ENCODE data around the gene GCK. TPM values are rescaled to one million over a fixed set of nuclear protein-coding genes. Genes with fewer than 3 reads are reported as not detected.

The GCK gene
- total RNA-seq, 3 donors from 2014 or later: 0.17 TPM; not detected in 2

DNA sequence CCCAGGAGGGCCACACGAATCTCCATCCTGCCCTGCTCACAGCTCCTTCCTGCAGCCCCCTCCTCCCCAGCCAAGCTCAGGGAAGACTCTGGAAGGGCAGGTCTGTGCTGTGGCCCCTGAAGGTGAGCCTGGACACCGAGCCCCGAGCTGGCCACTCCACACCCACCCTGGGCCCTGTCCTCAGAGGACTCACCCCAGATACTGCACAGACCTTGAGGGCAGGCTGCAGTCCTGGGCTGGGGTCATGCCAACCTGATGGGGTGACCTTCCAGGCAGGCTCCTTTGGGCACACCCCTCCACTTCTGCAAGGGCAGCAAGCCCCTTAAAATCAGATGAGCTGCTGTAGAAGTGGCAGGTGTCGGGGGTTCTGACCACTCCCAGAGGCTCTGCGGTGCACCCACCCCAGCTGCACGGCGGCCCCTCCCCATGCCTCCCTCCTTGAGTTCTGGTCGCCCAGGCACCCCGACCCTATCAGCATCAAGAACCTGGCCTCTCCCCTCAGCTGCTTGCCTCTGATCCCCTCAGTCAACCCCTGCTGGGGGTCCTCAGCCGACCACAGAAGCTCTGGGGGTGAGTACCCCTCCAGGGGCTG is 35.8 kb upstream of the GCK start:
- H3K4me1 ChIP-seq (ENCODE audit: low read depth): no peaks in the 10 kb centered on the region
- ATAC-seq: no peak
- no peaks in the 10 kb centered on the region for H3K36me3 ChIP-seq (ENCODE audit: low read depth)
- H3K4me3 ChIP-seq: no peak overlapping the region
- intact Hi-C loops (cut with DNase I, micrococcal nuclease): no loop called here
- H3K9me3 ChIP-seq: no peaks in the 10 kb centered on the region
- TF ChIP-seq, protein P1, sequence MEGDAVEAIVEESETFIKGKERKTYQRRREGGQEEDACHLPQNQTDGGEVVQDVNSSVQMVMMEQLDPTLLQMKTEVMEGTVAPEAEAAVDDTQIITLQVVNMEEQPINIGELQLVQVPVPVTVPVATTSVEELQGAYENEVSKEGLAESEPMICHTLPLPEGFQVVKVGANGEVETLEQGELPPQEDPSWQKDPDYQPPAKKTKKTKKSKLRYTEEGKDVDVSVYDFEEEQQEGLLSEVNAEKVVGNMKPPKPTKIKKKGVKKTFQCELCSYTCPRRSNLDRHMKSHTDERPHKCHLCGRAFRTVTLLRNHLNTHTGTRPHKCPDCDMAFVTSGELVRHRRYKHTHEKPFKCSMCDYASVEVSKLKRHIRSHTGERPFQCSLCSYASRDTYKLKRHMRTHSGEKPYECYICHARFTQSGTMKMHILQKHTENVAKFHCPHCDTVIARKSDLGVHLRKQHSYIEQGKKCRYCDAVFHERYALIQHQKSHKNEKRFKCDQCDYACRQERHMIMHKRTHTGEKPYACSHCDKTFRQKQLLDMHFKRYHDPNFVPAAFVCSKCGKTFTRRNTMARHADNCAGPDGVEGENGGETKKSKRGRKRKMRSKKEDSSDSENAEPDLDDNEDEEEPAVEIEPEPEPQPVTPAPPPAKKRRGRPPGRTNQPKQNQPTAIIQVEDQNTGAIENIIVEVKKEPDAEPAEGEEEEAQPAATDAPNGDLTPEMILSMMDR (IDR thresholded peaks at IDR 0.05): no peak
- DNase-seq: peak in 1 of 3 donors; percentile 36

DNA sequence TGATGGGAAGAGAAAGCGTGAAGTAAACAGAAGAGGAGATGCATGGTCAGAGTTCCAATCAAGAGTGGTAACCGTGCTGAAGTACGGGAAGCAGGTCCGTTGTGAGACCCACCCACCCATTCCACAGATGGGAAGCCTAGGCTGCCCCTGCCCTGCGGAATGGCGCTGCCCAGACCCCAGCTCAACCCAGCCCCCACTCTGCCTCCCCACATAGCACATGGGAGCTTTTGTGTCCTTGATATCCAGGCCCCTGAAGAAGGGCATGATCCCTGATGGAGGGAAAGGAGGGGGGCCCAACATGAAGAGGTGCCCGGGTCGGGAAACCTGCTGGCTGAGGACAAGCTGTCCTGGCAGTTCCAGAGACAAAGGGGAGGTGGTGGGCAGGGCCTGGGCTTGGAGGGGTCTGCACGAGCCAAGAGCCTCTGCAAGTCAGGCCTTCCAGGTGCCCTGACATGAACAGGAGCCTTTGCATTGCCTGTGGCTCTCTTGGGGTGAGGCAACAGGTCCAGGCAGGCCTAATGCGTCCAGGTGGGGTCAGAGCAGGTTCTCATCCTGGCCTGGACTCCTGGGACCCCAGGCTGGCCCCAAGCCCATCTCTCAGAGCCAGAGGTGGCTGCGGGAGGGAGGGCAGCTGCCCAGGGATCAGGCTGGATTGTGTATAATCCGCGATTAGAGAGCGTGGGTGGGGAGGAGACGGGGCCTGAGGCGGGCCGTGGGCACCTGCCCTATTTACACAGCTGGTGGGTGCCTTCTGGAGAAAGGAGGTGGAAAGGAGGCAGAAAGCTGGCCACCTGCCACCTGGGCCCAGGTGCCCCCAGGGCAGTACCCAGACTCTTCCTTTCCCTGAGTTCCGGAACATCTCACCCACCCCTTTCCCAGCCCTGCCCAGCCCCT is 35.1 kb upstream of the GCK start:
- H3K36me3 ChIP-seq (ENCODE audit: low read depth): no peaks in the 10 kb centered on the region
- intact Hi-C loops (cut with DNase I, micrococcal nuclease): no loop called here
- no peak overlapping the region for H3K4me3 ChIP-seq
- ATAC-seq: no peak
- no peaks in the 10 kb centered on the region for H3K9me3 ChIP-seq
- H3K4me1 ChIP-seq (ENCODE audit: low read depth): no peaks in the 10 kb centered on the region
- TF ChIP-seq, protein P1 (IDR thresholded peaks at IDR 0.05): no peak
- peak in 1 of 3 donors; percentile 37 for DNase-seq

DNA sequence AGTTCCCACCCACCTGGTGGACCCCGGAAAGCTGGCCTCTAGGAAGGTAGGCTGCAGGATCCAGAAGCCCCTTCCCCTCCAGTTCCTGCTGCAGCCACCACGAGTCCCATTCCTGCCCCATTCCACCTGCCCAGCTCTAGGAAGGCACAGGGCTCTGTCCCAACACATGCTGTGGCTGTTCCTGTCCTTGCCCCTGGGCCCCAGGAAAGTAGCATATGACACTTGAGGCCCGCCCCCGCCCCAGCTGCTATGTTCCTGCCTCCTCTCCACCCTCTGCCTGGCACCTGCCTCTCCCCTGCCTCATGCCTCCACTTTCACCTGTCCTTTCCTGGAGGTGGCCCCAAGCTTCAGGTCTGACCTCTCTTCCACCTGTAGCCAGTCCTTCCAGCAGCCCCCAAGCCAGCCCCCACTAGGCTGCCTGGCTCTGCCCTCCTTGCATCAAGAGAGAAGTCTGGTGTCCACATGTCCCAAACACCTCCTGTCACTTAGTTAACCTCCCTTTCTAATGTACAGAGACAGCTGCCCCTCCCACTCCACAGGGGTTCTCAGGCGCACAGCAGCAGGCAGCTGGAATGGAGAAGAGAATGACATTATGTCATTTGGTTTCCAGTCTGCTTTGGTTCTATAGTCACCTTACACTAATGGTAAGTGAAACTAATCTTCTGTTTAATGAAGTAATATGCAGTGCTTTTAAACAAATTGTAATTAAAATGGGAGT is 34.3 kb upstream of the GCK start:
- Histone ChIP-seq H3K4me3 (no peak overlapping the region), H3K4me1 (ENCODE audit: low read depth) (no peaks in the 10 kb centered on the region), H3K9me3 (no peaks in the 10 kb centered on the region), H3K36me3 (ENCODE audit: low read depth) (no peaks in the 10 kb centered on the region)
- TF ChIP-seq, protein P1 (IDR thresholded peaks at IDR 0.05): no peak
- ATAC-seq (no peak), DNase-seq (no peak)
- intact Hi-C loops (cut with DNase I, micrococcal nuclease): no loop called here

DNA sequence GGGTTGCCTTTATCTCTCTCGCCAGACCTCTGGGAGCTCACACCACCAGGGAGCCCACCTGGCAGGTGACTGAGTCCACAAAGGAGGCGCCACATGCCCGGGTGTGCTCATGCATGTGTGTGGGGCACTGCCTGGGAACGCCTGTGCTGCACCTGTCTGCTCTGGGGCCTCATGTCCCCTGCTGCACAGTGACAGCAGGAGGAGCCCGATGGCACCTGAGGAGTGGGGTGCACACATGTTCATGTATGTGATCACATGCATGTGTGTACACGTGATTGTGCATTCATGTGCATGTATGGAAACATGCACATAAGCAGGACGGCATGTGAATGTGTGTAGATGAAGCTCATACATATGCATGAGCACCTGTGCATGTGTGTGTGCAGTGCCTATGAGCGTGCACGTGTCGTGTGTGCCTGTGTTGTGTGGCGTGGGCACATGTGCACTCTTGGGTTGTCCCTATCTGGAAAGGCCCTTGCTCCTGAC is 33.6 kb upstream of the GCK start:
- DNase-seq: no peak
- TF ChIP-seq, protein P1 (IDR thresholded peaks at IDR 0.05): no peak
- Histone ChIP-seq H3K9me3 (no peaks in the 10 kb centered on the region), H3K4me1 (ENCODE audit: low read depth) (no peaks in the 10 kb centered on the region), H3K4me3 (no peak overlapping the region), H3K36me3 (ENCODE audit: low read depth) (no peaks in the 10 kb centered on the region)
- ATAC-seq: no peak
- intact Hi-C loops (cut with DNase I, micrococcal nuclease): no loop called here

DNA sequence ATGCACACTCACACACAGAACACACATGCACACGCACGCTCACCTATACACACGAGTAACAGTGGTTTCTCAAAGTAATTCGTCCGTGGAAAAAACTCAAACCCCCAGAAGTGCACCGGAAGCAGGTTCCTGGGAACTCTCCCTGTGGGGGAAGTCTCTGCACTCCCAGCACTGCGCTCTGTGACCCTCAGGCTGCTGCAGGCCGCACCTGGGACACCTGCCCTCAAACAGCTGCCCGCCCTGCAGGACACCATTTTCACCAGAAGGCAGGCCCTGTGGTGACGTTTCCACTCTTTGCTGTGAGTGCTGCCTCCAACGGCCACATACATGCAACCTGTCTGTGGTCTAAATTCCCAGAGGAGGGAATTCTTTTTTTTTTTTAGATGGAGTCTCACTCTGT is 32.8 kb upstream of the GCK start:
- H3K9me3 ChIP-seq: no peaks in the 10 kb centered on the region
- intact Hi-C loops (cut with DNase I, micrococcal nuclease): no loop called here
- ATAC-seq: no peak
- no peak overlapping the region for H3K4me3 ChIP-seq
- no peaks in the 10 kb centered on the region for H3K4me1 ChIP-seq (ENCODE audit: low read depth)
- TF ChIP-seq, protein P1 (IDR thresholded peaks at IDR 0.05): no peak
- no peak for DNase-seq
- H3K36me3 ChIP-seq (ENCODE audit: low read depth): no peaks in the 10 kb centered on the region

Data from mucosa of descending colon (tissue), 3 donors.